Activated naive CD4-positive, alpha-beta T cell treated with Interleukin-2 at 50 U/mL for 16 hours (primary cell): Measurements from ENCODE around the gene RPL31.

Source experiments
- DNase-seq: peaks from one replicate; pipeline ENCODE4 v3.0.0-alpha.2; 2020

RPL31 gene

GRCh38 chr2:100997509-100998234 is 4.4 kb upstream of the RPL31 start:
- no peak for DNase-seq

GRCh38 chr2:100998235-100998573 is 3.9 kb upstream of the RPL31 start:
- DNase-seq: no peak

GRCh38 chr2:100999995-101000394 is 2.1 kb upstream of the RPL31 start:
- no peak for DNase-seq

- no peak for DNase-seq
These were observed 631 bp downstream of the RPL31 start for GRCh38 chr2:101002562-101003277.

GRCh38 chr2:101003278-101003775 is 1.2 kb downstream of the RPL31 start:
- no peak for DNase-seq

- no peak for DNase-seq
These were observed 2.7 kb downstream of the RPL31 start for GRCh38 chr2:101004620-101005325.

GRCh38 chr2:101006065-101006715 is 4.1 kb downstream of the RPL31 start:
- DNase-seq: no peak

- no peak for DNase-seq
These were observed 5.6 kb downstream of the RPL31 start for GRCh38 chr2:101007415-101008345.

GRCh38 chr2:101011152-101011551 is 9.1 kb downstream of the RPL31 start:
- DNase-seq: no peak

GRCh38 chr2:101012054-101012705 is 10.1 kb downstream of the RPL31 start:
- DNase-seq: no peak

GRCh38 chr2:101012706-101013181 is 10.7 kb downstream of the RPL31 start:
- DNase-seq: peak; percentile 24

GRCh38 chr2:101014264-101014857 is 12.3 kb downstream of the RPL31 start:
- no peak for DNase-seq

- DNase-seq: no peak
These were observed 15.3 kb downstream of the RPL31 start for GRCh38 chr2:101017371-101017770.

GRCh38 chr2:101018934-101019333 is 16.8 kb downstream of the RPL31 start:
- DNase-seq: no peak

GRCh38 chr2:101022221-101022620 is 20.1 kb downstream of the RPL31 start:
- DNase-seq: no peak

GRCh38 chr2:101023327-101024107 is 21.4 kb downstream of the RPL31 start:
- DNase-seq: no peak

GRCh38 chr2:101025561-101025960 is 23.5 kb downstream of the RPL31 start:
- DNase-seq: no peak

- no peak for DNase-seq
These were observed 24.2 kb downstream of the RPL31 start for GRCh38 chr2:101026253-101026701.

GRCh38 chr2:101026923-101027469 is 24.9 kb downstream of the RPL31 start:
- no peak for DNase-seq

- no peak for DNase-seq
These were observed 25.8 kb downstream of the RPL31 start for GRCh38 chr2:101027852-101028251.
